Coronary artery (tissue), 2 donors: ENCODE results near the gene SLC30A1.
"Not testable (repeated sequence)": the region's sequence is repeated elsewhere in the genome, so short reads cannot be mapped to it uniquely, and the experiment has no call there.

Experiments used
- DNase-seq: peaks from one replicate; pipeline ENCODE4 v3.0.0-alpha.2; 2017; ENCODE audit warnings: low spot score
- H3K27ac ChIP-seq, 2 donors: fragments of 200-600 bp; sonication (generic); one replicate each; pipeline ENCODE4 v1.5.1; 2016 to 2019
- H3K4me3 ChIP-seq: fragments of 200-600 bp; sonication (generic); 2 replicates; pipeline ENCODE4 v1.5.1; 2016; ENCODE audit warnings: mild to moderate bottlenecking, moderate library complexity
- CTCF ChIP-seq: fragments of 200-600 bp; sonication (generic); IDR thresholded peaks from one replicate; pipeline ENCODE4 v1.5.1; 2019; ENCODE audit warnings: antibody characterized with exemption

The SLC30A1 gene

DNA sequence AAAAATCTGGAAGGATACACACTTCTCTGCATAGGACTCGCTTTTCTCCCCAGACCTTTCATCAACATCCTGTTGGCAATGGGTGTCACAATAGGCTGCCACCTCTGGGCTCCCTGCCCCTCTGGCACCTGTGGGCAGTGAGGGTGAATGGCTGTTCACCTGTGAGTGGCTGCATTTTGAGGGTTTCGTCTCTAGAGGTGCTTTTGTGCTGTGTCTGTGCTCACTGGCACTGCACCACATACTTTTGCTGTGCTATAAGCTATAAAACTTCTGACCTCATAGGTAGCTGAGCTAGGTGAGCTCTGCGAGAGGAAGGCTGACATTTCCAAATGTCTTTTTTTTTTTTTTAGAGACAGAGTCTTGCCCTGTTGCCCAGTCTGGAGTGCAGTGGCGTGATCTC, 35.9 kb downstream of the SLC30A1 start:
- no peak for TF ChIP-seq CTCF
- Histone ChIP-seq H3K27ac (no peak overlapping the region), H3K4me3 (no peak overlapping the region)
- DNase-seq: no peak

DNA sequence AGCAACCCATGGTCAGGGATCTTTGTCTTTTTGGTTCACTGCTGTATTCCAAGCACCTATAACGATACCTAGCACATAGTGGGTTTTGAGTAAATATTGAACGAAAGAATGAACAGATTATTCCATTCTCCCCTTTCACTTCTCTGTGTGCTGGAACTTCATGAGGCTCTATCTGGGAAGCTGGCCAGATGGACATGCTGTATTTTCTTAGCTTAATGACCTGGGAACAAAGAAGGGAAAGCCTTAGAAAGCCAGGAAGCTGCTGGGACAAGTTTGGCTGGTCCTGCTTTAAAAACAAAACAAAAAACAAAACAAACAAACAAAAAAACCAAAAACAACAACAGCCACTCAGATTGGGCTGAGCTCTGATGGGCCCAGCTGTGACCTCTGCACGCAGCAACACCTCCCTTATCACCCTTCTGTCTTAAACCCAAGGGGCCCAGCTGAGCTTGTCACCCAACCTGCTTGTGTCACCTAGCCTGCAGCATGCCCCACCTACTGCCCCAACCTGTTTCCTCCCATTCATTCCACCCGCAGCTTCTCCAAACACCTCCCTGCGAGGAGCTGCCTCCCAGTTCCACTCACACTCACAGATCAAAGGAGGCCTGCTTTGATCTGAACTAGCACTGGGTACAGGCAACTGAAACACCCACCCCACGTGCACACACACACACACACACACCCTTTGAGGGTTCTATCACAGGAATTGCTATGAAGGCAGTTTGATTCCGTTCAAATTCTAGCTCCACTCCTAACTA, 37.1 kb downstream of the SLC30A1 start:
- H3K27ac ChIP-seq: no peak overlapping the region
- H3K4me3 ChIP-seq: no peak overlapping the region
- DNase-seq: no peak
- no peak for TF ChIP-seq CTCF

- H3K4me3 ChIP-seq: no peak overlapping the region
- H3K27ac ChIP-seq: no peak overlapping the region
- DNase-seq: no peak
- no peak for TF ChIP-seq CTCF
Measured at GRCh38 chr1:211541278-211541677, 37.7 kb downstream of the SLC30A1 start.

DNA sequence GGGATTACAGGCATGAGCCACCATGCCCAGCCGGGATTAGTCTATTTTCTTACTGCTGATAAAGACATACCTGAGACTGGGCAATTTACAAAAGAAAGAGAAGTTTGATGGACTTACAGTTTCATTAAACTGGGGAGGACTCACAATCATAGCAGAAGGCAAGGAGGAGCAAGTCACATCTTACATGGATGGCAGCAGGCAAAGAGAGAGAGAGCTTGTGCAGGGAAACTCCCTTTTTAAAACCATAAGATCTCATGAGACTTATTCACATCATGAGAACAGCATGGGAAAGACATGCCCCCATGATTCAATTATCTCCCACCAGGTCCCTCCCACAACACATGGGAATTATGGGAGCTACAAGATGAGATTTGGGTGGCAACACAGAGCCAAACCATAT, 38.1 kb downstream of the SLC30A1 start:
- H3K27ac ChIP-seq, H3K4me3 ChIP-seq, DNase-seq: not testable (repeated sequence)

DNA sequence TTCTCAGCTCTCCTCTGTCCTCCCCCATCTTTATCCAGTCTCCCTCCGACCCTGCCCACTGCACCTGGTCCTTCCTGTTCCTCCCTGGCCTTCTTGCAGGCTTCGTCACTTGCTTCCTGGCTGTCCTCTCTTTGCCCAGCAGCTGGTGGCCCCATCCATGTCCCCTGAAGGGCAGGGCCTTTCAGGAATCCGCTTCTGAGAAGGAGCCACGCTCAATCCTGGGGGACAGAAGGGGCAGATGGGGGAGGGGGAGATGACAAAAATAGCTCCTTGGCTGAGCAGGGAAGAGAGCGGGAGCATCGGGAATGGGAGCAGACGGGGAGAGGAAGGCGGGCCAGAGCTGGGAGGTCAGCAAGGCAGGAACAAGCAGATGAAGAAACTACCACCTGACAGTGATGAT, 40.7 kb downstream of the SLC30A1 start:
- no peak for DNase-seq
- Histone ChIP-seq H3K4me3 (no peak overlapping the region), H3K27ac (no peak overlapping the region)
- no peak for TF ChIP-seq CTCF

DNA sequence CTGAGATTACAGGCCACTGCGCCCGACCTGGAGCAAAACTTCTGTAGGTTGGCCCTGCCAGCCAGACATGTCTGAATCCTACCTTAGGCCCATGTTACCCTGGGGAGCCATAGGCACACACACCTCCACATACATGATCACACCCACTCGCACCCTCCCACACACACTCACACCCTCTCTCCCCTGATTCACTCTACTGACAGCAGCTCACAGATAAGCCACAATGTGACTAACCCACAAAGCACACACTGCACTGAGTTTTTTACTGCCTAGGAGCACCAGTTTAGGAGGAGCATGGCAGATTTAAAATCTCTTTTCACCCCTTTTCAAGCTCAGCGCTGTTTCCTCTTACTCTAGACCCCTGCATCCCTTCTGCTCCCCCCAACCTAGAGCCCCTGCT, 41.7 kb downstream of the SLC30A1 start:
- Histone ChIP-seq H3K4me3 (no peak overlapping the region), H3K27ac (no peak overlapping the region)
- no peak for DNase-seq
- TF ChIP-seq CTCF: no peak

DNA sequence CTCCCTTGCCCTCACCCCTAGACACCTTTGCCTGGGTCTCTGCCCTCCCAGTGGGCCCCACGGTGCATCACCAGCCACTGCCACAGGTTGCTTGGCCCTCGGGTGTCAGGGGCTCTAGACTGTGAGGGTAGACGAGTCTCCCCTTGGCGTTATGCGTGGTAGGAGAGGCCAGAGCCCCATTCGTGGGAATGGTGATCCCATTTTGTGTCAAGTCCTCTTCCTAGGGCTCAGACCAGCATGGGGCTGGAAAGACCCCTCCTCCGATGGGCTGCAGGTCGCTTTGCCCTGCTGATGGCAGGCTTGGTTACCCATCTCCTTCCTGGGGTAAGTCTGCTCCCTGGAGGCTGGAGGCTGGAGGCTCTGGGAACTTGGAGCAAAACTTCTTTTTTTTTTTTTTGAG, 42.4 kb downstream of the SLC30A1 start:
- no peak overlapping the region for H3K27ac ChIP-seq
- no peak for TF ChIP-seq CTCF
- DNase-seq: no peak
- no peak overlapping the region for H3K4me3 ChIP-seq
